ENCODE data around the gene THBS2.
"Not testable (repeated sequence)": the region's sequence is repeated elsewhere in the genome, so short reads cannot be mapped to it uniquely, and the experiment has no call there.

Gene THBS2

GRCh38 chr6:169205176-169206160 is 48.2 kb downstream of the THBS2 start:
- no peak for DNase-seq

- DNase-seq = no peak
These were observed 49.5 kb downstream of the THBS2 start for GRCh38 chr6:169204167-169204566.

GRCh38 chr6:169201985-169202384 is 51.7 kb downstream of the THBS2 start:
- DNase-seq = no peak

DNA sequence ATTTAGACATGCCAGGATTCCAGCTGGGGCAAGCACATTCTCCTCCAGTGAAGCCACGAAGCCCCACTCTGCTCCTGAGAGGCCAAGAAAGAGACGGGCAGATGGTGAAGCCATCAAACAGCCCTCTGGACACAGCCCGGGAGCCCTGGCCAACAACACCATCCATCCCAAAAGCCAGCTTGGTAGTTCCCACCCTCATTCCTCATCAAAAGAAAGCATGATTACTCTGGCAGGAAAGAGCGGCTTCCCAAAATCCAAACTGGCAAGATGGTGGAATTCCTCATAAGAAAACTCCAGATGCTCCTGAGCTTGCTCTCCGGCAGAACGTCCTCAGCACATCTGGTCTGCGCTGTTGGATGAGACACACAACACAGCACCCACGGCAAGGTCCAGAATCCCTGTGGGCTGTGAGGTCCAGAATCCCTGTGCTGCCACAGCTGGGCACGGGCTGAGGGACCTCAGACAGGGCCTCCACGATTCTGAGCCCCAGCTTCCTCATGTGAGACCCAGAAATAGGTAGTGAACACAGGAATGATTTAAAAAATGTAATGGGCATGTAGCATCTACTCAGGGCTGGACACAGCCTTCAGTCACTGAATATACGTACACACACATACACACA is 52.6 kb downstream of the THBS2 start:
- DNase-seq = no peak

- DNase-seq = no peak
These were observed 53.9 kb downstream of the THBS2 start for GRCh38 chr6:169199625-169200335.

- DNase-seq = no peak
These were observed 54.8 kb downstream of the THBS2 start for GRCh38 chr6:169198885-169199284.

DNA sequence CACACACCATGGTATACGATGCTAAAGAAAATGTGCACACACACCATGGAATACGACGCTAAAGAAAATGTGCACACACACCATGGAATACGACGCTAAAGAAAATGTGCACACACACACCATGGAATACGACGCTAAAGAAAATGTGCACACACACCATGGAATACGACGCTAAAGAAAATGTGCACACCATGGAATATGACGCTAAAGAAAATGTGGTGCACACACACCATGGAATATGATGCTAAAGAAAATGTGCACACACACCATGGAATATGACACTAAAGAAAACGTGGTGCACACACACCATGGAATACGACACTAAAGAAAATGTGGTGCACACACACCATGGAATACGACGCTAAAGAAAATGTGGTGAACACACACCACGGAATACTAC is 55.7 kb downstream of the THBS2 start:
- DNase-seq = not testable (repeated sequence)

DNA sequence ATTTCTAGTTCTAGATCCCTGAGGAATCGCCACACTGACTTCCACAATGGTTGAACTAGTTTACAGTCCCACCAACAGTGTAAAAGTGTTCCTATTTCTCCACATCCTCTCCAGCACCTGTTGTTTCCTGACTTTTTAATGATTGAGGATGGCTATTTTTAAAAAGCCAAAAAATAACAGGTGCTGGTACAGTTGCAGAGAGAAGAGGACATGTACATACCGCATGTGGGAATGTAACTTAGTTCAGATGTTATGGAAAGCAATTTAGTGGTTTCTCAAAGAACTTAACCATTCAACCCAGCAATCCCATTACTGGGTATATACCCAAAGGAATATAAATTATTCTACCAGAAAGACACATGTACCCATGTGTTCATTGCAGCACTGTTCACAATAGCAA is 57.4 kb downstream of the THBS2 start:
- not testable (repeated sequence) for DNase-seq

DNA sequence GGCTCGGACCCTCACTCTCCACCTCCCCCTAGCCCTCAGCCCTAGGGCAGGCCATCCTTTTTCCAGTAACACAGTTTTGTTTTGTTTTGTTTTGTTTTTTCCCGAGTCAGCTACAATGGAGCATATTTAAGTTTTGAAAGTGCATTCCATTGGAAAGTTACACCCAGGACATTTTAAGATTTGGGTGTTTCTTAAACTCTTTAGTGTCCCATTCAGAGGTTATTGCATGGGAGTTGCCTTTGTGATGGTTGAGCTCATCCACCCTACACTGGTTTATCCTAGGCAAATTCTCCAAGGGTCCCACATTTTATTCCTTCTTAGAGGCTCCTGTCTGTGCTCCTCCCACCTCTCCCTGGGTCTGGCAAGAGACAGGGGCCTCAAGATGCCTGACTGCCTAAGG is 58.9 kb downstream of the THBS2 start:
- no peak for DNase-seq

DNA sequence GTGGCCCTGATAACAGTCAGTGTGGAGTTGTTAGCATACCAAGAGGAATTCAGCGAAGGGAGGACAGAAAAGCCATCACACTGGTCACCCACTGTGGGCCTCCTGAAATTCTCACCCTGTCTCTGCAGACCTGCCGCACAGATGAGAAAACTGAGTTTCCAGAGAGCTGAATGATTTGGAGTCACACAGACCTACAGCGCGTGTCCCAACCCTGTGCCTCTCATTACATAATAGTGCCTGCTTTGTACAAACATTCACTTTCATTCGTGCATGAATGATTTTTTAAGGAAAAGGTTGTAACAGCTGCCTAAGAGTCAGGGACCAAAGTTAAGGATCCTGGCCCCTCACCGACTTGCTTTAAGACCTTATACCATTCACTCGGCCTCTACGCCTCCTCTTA is 62.7 kb downstream of the THBS2 start:
- no peak for DNase-seq

DNA sequence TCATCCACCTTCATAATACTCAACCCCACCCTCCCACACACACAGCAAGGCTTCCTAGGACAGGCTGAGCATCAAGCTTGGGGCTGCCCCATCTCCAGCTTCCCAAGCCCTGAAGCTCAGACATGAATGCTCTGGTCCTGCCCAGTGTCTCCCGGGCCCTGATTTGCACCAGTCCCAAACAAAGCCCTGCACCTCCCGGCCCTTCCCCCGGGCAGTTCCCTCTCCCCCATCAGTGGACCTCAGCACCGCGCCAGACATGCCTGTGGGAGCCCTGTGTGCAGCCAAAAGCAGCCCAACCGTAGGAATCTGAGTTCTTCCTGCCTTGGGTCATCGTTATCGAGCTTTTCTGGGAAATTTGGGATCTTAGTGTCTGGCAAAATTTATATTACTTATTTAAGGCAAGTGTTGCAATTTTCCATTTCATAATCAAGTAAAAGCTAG is 63.5 kb downstream of the THBS2 start:
- no peak for DNase-seq

DNA sequence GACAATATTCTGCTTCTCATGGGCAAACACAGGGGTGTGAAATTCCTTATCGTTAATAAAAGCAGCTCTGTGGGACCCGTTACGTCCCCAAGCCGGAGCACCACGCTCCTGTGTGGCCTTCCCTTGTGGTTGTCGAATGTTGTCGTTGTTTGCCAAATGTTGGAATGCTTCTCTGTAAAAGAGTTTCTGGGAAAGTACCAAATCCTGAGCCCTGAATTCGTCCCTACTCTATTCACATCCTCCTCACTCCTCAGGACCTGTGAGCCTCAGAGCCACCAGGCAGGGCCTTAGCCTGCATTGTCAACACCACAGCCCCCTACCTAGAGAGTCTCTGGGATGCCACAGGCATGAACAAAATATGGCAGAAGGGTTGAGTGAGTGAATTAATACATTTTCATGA is 64.0 kb downstream of the THBS2 start:
- no peak for DNase-seq

DNA sequence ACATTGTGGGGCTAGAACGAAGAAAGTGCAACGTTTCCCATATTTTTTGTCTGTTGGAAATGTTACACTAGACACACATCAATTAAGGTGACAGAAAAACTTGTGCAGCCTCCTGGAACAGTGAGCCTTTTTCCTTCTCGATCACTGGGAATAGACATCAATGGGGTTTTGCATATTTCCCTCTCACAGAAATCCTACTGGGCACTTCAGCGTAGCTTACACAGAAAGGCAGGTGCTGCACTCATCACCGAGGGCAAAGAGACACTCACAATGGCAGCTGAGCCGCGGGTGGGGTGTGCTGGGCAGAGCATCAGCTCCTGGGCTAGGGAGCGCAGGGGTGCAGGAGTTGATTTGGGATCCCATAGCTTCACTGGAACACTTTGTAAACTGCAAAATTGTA is 64.5 kb downstream of the THBS2 start:
- DNase-seq = no peak

GRCh38 chr6:169188475-169188874 is 65.2 kb downstream of the THBS2 start:
- DNase-seq = no peak

GRCh38 chr6:169188051-169188470 is 65.6 kb downstream of the THBS2 start:
- no peak for DNase-seq

- no peak for DNase-seq
These were observed 67.0 kb downstream of the THBS2 start for GRCh38 chr6:169186496-169187169.

- no peak for DNase-seq
These were observed 67.8 kb downstream of the THBS2 start for GRCh38 chr6:169185692-169186485.

- DNase-seq = no peak
These were observed 68.6 kb downstream of the THBS2 start for GRCh38 chr6:169185011-169185521.

DNA sequence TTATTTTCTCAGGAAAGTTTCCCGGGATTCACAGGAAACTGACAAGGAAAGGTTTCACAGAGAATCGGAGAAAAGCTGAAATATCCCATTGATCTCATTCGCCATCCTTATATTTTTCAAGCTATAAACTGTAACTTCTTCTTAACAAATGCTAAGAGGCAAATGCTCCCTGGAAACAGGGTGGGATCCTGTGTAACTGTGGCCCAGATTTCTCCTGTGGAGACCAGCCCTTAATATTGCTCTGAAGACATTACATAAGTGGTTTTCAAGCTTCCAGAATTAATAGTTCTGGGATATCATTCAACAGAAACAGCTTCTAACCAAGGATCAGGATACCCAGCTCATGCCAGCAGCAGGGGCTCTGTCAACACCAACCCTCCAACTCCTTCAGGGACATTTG is 69.2 kb downstream of the THBS2 start:
- DNase-seq = no peak

GRCh38 chr6:169183233-169183632 is 70.4 kb downstream of the THBS2 start:
- no peak for DNase-seq

DNA sequence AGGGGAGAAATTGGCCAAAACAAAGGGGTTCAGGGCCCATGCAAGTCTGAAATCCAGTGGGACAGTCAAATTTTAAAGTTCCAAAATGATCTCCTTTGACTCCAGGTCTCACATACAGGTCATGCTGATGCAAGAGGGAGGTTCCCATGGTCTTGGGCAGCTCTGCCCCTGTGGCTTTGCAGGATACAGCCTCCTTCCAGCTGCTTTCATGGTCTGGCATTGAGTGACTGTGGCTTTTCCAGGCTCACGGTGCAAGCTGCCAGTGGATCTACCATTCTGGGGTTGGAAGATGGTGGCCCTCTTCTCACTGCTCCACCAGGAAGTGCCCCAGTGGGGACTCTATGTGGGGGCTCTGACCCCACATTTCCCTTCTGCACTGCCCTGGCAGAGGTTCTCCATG is 73.8 kb downstream of the THBS2 start:
- DNase-seq = not testable (repeated sequence)
